ENCODE data around the gene P2RX6.

Gene P2RX6

DNA sequence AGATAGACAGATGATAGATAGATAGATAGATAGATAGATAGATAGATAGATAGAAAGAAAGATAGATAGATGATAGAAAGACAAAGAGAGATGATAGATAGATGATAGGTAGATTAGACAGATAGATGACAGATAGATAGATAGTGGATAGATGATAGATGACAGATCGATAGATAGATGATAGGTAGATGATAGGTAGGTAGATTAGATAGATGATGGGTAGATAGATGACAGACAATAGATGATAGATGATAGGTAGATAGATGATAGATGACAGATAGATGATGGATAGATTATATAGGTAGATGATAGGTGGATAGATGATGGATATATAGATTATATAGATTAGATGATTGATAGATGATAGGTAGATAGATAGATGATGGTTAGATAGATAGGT lies 28.6 kb upstream of the P2RX6 start:
- H3K4me3 ChIP-seq (ENCODE audit: control insufficient read depth, low read depth, low read length): no peak overlapping the region
- TF ChIP-seq, protein P1, sequence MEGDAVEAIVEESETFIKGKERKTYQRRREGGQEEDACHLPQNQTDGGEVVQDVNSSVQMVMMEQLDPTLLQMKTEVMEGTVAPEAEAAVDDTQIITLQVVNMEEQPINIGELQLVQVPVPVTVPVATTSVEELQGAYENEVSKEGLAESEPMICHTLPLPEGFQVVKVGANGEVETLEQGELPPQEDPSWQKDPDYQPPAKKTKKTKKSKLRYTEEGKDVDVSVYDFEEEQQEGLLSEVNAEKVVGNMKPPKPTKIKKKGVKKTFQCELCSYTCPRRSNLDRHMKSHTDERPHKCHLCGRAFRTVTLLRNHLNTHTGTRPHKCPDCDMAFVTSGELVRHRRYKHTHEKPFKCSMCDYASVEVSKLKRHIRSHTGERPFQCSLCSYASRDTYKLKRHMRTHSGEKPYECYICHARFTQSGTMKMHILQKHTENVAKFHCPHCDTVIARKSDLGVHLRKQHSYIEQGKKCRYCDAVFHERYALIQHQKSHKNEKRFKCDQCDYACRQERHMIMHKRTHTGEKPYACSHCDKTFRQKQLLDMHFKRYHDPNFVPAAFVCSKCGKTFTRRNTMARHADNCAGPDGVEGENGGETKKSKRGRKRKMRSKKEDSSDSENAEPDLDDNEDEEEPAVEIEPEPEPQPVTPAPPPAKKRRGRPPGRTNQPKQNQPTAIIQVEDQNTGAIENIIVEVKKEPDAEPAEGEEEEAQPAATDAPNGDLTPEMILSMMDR (conservative IDR thresholded peaks at IDR 0.05; ENCODE audit: control insufficient read depth, insufficient read depth, low read depth, low read length): no peak
- no peak for DNase-seq (ENCODE audit: low read depth)

DNA sequence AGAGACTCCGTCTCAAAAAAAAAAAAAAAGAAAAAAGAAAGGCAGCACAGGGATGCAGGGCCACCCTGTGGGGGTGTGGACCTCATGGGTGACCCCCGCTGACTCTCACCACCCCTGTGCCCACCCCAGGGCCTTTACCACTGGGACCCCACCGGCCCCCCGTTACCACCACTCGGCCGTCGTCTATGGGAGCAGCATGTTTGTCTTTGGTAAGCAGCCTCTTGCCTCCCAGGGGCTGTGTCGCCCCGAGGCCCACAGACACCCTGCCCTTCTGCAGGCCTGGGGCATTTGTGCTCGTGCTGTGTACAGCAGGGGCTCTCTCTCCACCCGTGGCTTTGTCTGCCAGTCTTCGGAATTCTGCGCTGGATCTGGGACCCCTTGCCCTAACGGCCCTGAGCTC lies 27.6 kb upstream of the P2RX6 start:
- TF ChIP-seq, protein P1 (conservative IDR thresholded peaks at IDR 0.05; ENCODE audit: control insufficient read depth, insufficient read depth, low read depth, low read length): no peak
- DNase-seq (ENCODE audit: low read depth): no peak
- no peak overlapping the region for H3K4me3 ChIP-seq (ENCODE audit: control insufficient read depth, low read depth, low read length)

DNA sequence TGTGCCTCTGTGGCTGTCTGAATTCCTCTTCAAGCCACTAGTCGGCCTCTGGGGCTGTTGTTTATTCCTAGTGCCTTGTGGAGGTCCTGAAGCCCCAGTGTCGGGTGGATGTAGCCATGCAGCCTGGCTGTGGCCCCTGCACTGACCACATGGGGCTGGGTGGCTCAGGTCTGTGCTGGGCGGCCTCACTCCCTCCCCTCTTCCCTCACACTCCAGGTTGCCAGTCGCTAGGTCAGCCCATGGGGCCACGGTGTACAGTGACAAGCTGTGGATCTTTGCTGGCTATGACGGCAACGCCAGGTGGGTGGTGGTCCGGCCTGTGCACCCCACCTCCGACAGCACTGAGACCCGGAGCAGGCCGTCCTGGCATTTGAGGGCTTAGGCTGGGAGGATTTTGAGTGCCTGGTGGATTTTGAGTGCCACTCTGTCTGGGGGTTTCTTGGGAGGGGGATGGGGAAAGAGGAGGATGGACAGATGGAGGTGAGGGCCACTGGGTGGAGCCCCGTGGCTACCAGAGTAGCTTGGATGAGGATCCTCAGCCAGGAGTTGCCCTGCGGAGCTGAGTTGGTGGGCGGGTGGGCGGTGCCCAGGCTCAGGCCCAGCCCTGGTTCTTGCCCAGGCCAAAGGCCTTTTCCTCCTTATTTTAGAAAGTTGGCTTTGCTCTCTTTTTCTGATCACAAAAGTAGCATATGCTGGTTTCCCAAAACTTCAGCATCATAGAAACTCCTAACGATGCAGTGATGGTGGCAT lies 26.2 kb upstream of the P2RX6 start:
- no peak for DNase-seq (ENCODE audit: low read depth)
- TF ChIP-seq, protein P1 (conservative IDR thresholded peaks at IDR 0.05; ENCODE audit: control insufficient read depth, insufficient read depth, low read depth, low read length): no peak
- no peak overlapping the region for H3K4me3 ChIP-seq (ENCODE audit: control insufficient read depth, low read depth, low read length)

DNA sequence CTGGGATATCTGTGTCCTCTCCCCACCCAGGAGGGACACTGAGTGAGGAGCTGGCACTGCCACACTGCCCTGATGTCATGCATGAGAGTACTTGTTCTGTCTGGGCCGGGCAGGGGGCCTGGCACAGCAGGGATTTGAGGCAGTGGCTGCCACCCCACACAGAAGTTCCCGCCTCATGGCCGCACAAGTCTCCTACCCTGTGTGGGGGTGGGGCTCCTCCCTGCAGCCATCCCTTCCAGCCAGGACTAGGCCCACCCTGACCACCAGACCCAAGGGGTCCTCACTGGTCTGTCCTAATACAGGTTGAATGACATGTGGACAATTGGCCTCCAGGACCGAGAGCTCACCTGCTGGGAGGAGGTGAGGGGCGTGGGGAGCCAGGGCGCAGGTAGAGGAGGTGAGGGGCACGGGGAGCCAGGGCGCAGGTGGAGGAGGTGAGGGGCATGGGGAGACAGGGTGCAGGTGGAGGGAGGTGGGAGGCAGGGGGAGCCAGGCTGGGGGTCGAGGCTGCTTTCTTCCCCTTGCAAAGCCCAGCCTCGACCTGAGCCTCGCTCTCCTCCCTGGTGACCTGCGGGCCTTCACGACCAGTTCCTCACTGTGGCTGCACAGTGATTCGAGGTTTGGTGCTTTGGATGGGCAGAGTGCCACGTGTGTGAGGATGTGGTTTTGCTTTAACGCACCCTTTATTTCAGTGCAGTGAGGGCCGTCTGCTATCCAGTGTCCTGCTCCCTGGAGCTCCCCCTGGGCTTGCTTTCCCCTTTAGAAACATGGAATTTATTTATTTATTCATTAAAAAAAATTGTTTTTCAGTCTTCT lies 25.4 kb upstream of the P2RX6 start:
- H3K4me3 ChIP-seq (ENCODE audit: control insufficient read depth, low read depth, low read length): no peak overlapping the region
- no peak for DNase-seq (ENCODE audit: low read depth)

DNA sequence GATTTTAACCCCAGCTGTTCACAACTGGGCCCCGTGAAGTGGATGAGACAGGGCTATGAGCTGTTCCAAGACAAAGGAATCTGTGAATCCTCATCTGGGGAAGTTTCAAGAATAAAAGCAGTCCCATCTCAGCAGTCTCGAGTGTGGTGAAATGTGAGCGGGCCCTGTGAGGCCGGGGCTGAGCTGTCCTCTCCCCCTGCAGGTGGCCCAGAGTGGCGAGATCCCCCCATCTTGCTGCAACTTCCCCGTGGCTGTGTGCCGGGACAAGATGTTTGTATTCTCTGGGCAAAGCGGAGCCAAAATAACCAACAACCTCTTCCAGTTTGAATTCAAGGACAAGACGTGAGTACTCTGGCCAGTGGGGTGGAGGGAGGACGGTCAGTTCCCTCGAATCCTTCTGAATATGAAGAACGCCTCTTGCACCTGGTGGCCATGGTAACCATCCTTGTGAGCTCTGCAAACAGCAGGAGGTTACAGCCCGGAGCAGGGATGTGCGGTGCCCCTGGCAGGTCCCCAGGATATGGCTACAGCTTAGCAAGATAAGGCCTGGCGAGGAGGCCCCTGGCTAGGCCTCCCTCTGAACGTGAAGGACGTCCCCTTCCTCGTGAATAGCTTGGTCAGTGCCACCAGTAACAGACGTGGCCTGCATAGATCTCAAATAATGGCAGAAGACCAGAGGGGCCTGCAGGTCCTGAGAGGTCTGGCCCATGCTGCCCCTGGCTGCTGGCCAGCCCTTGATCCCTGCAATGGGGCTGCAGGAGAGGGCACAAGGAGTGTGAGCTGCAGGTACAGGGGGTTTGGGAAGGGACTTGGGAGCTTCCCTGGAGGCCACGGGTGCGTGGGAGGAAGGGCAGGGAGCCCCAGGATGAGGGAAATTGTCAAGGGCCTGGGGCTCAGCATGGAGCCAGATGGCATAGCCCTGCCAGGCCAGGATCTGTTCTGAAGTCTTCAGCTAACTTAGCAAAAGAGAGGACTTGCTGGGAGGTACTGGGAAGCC lies 24.5 kb upstream of the P2RX6 start:
- no peak overlapping the region for H3K4me3 ChIP-seq (ENCODE audit: control insufficient read depth, low read depth, low read length)
- TF ChIP-seq, protein P1 (conservative IDR thresholded peaks at IDR 0.05; ENCODE audit: control insufficient read depth, insufficient read depth, low read depth, low read length): no peak
- no peak for DNase-seq (ENCODE audit: low read depth)

More for the DNA sequence above, 25.4 kb upstream of the P2RX6 start:
- TF ChIP-seq, protein P1 (conservative IDR thresholded peaks at IDR 0.05; ENCODE audit: control insufficient read depth, insufficient read depth, low read depth, low read length): no peak
